Astrocyte (in vitro differentiated cells and primary cell): Measurements from ENCODE around the gene ADCY1. TPM values are rescaled to one million over a fixed set of nuclear protein-coding genes. Genes with fewer than 3 reads are reported as not detected.

ENCODE experiments used
- DNase-seq: peaks from one replicate; pipeline ENCODE4 v3.0.0-alpha.2; 2010; ENCODE audit warnings: low read depth
- FAIRE-seq: peaks from 2 replicates; lab custom pipeline; 2011; peaks lifted over from hg19 to GRCh38; lab: Jason Lieb, UNC
- H2AFZ ChIP-seq: 2 replicates; pipeline ENCODE4 v1.6.0; 2012; ENCODE audit warnings: low read depth, low read length, inconsistent platforms
- H3K27ac ChIP-seq: 2 replicates; pipeline ENCODE4 v1.5.1; 2011; ENCODE audit warnings: low read depth, low read length, inconsistent platforms
- H3K27me3 ChIP-seq: 2 replicates; pipeline ENCODE4 v1.6.0; 2011; ENCODE audit warnings: low read length, inconsistent platforms; ENCODE audit not compliant: insufficient read depth
- H3K36me3 ChIP-seq: 2 replicates; pipeline ENCODE4 v1.5.1; 2011; ENCODE audit warnings: low read length, inconsistent platforms; ENCODE audit not compliant: insufficient read depth
- H3K4me1 ChIP-seq: 2 replicates; pipeline ENCODE4 v1.5.1; 2011; ENCODE audit warnings: low read length, inconsistent platforms; ENCODE audit not compliant: insufficient read depth
- H3K4me2 ChIP-seq: 2 replicates; pipeline ENCODE4 v1.6.0; 2012; ENCODE audit warnings: low read length, inconsistent platforms
- H3K4me3 ChIP-seq: 2 replicates; pipeline ENCODE4 v1.5.1; 2011; ENCODE audit warnings: low read depth, mild to moderate bottlenecking, low read length, inconsistent platforms; ENCODE audit not compliant: insufficient read depth
- H3K79me2 ChIP-seq: 2 replicates; pipeline ENCODE4 v1.6.0; 2012; ENCODE audit warnings: mild to moderate bottlenecking, low read length, inconsistent platforms; ENCODE audit not compliant: insufficient read depth
- H3K9ac ChIP-seq: 2 replicates; pipeline ENCODE4 v1.6.0; 2012; ENCODE audit warnings: mild to moderate bottlenecking, low read length, inconsistent platforms
- H3K9me3 ChIP-seq: 2 replicates; pipeline ENCODE4 v1.5.1; 2012; ENCODE audit warnings: low read depth, mild to moderate bottlenecking, low read length, inconsistent platforms; ENCODE audit not compliant: insufficient read depth
- H4K20me1 ChIP-seq: 2 replicates; pipeline ENCODE4 v1.6.0; 2012; ENCODE audit warnings: low read length, inconsistent platforms; ENCODE audit not compliant: insufficient read depth
- H3K27ac Mint-ChIP-seq: one replicate; pipeline ENCODE4 v1.8.0; 2021; ENCODE audit warnings: mild to moderate bottlenecking, mixed read lengths; ENCODE audit not compliant: unreplicated experiment
- H3K27me3 Mint-ChIP-seq: one replicate; pipeline ENCODE4 v1.8.0; 2021; ENCODE audit warnings: low read depth, mixed read lengths; ENCODE audit not compliant: unreplicated experiment
- H3K36me3 Mint-ChIP-seq: one replicate; pipeline ENCODE4 v1.8.0; 2021; ENCODE audit warnings: low read depth, mixed read lengths; ENCODE audit not compliant: unreplicated experiment
- H3K4me1 Mint-ChIP-seq: one replicate; pipeline ENCODE4 v1.8.0; 2021; ENCODE audit warnings: low read depth, mixed read lengths; ENCODE audit not compliant: unreplicated experiment
- H3K4me3 Mint-ChIP-seq: one replicate; pipeline ENCODE4 v1.8.0; 2021; ENCODE audit warnings: mild to moderate bottlenecking, moderate library complexity, mixed read lengths; ENCODE audit not compliant: unreplicated experiment
- H3K9me3 Mint-ChIP-seq: one replicate; pipeline ENCODE4 v1.8.0; 2021; ENCODE audit warnings: mild to moderate bottlenecking, mixed read lengths; ENCODE audit not compliant: unreplicated experiment
- EZH2 ChIP-seq: IDR thresholded peaks from 2 replicates; pipeline ENCODE4 v1.6.1; 2012; ENCODE audit warnings: mild to moderate bottlenecking, low read length, inconsistent platforms; ENCODE audit not compliant: insufficient read depth
- total RNA-seq: library from RNA; stranded (reverse); gene quantifications from 2 replicates; pipeline ENCODE4 v1.2.1, GENCODE V29; 2021
- TF ChIP-seq, protein P1 (sequence below): IDR thresholded peaks from 2 replicates; pipeline ENCODE4 v1.5.1; 2011; ENCODE audit warnings: low read depth, mild to moderate bottlenecking, inconsistent platforms, low read length, moderate library complexity; ENCODE audit not compliant: insufficient read depth

ADCY1 gene
- total RNA-seq, 1 donor from 2014 or later: 1.6 TPM

DNA sequence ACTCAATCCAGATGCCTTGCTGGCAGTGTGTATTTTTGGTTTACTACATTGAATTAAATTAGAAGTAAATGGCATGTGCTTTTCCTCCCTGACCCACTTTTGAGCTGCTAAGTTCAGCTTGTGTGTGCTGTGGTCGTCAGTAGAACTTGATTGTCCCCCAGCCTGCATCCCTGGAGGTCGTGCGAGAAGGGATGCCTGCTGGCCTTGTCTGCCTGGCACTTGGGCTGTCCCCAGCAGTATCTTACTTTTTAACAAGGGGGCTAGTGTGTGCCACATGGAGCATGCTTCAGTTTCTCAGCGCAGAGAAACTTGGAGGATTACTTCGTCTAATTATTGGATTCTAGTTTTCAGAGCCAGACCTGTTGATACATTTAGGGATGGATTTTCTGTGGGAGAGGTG is 80.2 kb downstream of the ADCY1 start:
- Mint-ChIP-seq H3K27me3 (peaks cover 6% of the 10 kb centered on the region), H3K4me1 (no peaks in the 10 kb centered on the region), H3K27ac (no peak overlapping the region), H3K9me3 (peaks cover 2% of the 10 kb centered on the region), H3K36me3 (no peaks in the 10 kb centered on the region), H3K4me3 (no peak overlapping the region)
- H3K27ac ChIP-seq: no peak overlapping the region
- no peaks in the 10 kb centered on the region for H3K27me3 ChIP-seq
- H3K79me2 ChIP-seq: no peaks in the 10 kb centered on the region
- no peak for TF ChIP-seq EZH2
- TF ChIP-seq, protein P1, sequence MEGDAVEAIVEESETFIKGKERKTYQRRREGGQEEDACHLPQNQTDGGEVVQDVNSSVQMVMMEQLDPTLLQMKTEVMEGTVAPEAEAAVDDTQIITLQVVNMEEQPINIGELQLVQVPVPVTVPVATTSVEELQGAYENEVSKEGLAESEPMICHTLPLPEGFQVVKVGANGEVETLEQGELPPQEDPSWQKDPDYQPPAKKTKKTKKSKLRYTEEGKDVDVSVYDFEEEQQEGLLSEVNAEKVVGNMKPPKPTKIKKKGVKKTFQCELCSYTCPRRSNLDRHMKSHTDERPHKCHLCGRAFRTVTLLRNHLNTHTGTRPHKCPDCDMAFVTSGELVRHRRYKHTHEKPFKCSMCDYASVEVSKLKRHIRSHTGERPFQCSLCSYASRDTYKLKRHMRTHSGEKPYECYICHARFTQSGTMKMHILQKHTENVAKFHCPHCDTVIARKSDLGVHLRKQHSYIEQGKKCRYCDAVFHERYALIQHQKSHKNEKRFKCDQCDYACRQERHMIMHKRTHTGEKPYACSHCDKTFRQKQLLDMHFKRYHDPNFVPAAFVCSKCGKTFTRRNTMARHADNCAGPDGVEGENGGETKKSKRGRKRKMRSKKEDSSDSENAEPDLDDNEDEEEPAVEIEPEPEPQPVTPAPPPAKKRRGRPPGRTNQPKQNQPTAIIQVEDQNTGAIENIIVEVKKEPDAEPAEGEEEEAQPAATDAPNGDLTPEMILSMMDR: no peak
- no peak for DNase-seq
- no peak overlapping the region for H2AFZ ChIP-seq
- no peaks in the 10 kb centered on the region for H3K4me1 ChIP-seq
- no peak for FAIRE-seq
- H4K20me1 ChIP-seq: no peaks in the 10 kb centered on the region
- no peak overlapping the region for H3K4me3 ChIP-seq
- H3K4me2 ChIP-seq: no peak overlapping the region
- no peaks in the 10 kb centered on the region for H3K36me3 ChIP-seq
- no peaks in the 10 kb centered on the region for H3K9me3 ChIP-seq
- no peak overlapping the region for H3K9ac ChIP-seq

DNA sequence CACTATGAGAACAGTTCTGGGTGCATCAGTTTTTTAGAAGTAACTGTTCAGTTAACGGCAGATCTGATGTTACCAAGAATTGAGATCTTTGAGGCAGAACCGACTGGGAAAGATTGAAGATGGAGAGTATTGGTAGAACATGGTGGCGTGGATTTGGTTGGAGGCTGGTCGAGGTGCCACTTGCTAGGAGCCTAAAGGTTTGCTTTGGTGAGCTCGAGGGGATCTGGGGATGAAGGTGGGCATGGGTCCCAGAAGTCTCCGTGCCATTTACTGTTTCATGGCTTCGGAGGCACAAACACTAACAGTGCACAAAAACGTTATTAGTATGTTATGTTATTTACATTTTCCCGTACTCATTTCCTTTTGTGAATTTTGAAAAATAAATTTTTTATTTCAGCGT is 81.4 kb downstream of the ADCY1 start:
- Mint-ChIP-seq H3K4me3 (no peak overlapping the region), H3K9me3 (peaks cover 2% of the 10 kb centered on the region), H3K27ac (no peak overlapping the region), H3K27me3 (peaks cover 17% of the 10 kb centered on the region), H3K36me3 (no peaks in the 10 kb centered on the region), H3K4me1 (no peaks in the 10 kb centered on the region)
- no peaks in the 10 kb centered on the region for H3K4me1 ChIP-seq
- FAIRE-seq: no peak
- H4K20me1 ChIP-seq: no peaks in the 10 kb centered on the region
- H3K9ac ChIP-seq: no peak overlapping the region
- no peak overlapping the region for H2AFZ ChIP-seq
- H3K27me3 ChIP-seq: no peaks in the 10 kb centered on the region
- H3K9me3 ChIP-seq: no peaks in the 10 kb centered on the region
- H3K4me2 ChIP-seq: no peak overlapping the region
- no peaks in the 10 kb centered on the region for H3K36me3 ChIP-seq
- H3K4me3 ChIP-seq: no peak overlapping the region
- H3K27ac ChIP-seq: no peak overlapping the region
- DNase-seq: no peak
- H3K79me2 ChIP-seq: no peaks in the 10 kb centered on the region
- TF ChIP-seq, protein P1: no peak
- TF ChIP-seq EZH2: no peak

DNA sequence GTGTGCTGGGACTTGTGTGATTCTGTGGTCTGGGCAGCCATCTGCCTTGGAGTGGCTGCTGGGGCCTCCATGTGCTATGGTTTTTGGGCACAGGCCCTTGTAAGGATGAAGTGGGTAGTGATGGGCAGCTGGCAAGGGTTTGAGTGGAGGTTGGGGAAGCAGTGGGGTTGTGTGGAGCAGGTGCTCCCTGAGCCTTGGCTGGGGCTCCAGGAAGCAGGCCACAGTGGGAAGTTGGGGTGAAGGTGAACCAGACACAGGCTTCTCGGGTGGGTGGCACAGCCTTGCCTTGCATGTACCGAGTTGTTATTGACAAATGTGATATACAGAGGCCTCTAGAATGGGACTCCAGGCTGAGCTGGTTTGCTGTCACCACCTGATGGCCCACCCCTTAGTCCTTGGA is 82.3 kb downstream of the ADCY1 start:
- DNase-seq: no peak

More for the DNA sequence above, 82.3 kb downstream of the ADCY1 start:
- peaks cover 2% of the 10 kb centered on the region for H3K9me3 Mint-ChIP-seq
- Histone ChIP-seq H3K27ac (no peak overlapping the region), H3K4me2 (no peak overlapping the region), H3K27me3 (no peaks in the 10 kb centered on the region), H3K79me2 (no peaks in the 10 kb centered on the region), H3K36me3 (no peaks in the 10 kb centered on the region), H4K20me1 (no peaks in the 10 kb centered on the region), H3K9me3 (no peaks in the 10 kb centered on the region), H3K4me3 (no peak overlapping the region), H3K9ac (no peak overlapping the region), H3K4me1 (no peaks in the 10 kb centered on the region), H2AFZ (no peak overlapping the region)
- H3K27me3 Mint-ChIP-seq: peaks cover 17% of the 10 kb centered on the region
- no peak overlapping the region for H3K27ac Mint-ChIP-seq
- no peak for TF ChIP-seq EZH2
- TF ChIP-seq, protein P1: no peak
- no peaks in the 10 kb centered on the region for H3K4me1 Mint-ChIP-seq
- no peak for FAIRE-seq
- H3K4me3 Mint-ChIP-seq: no peak overlapping the region
- H3K36me3 Mint-ChIP-seq: peaks cover 1% of the 10 kb centered on the region
